GM19452 (cell line): ENCODE results near the gene ABT1.

ENCODE experiments used
- ATAC-seq: cut with Tn5 transposase; IDR thresholded peaks from one replicate; pipeline ENCODE4 v1.9.1; 2021; ENCODE audit not compliant: unreplicated experiment

ABT1 gene

GRCh38 chr6:26571592-26572296 lies 25.0 kb upstream of the ABT1 start:
- no peak for ATAC-seq

GRCh38 chr6:26575494-26575939 lies 21.2 kb upstream of the ABT1 start:
- no peak for ATAC-seq

- no peak for ATAC-seq
These were observed 20.3 kb upstream of the ABT1 start for GRCh38 chr6:26576407-26576843.

- ATAC-seq = no peak
These were observed 19.6 kb upstream of the ABT1 start for GRCh38 chr6:26576929-26577719.

- ATAC-seq = no peak
These were observed 19.1 kb upstream of the ABT1 start for GRCh38 chr6:26577720-26578072.

- ATAC-seq = no peak
These were observed 18.5 kb upstream of the ABT1 start for GRCh38 chr6:26578279-26578678.

GRCh38 chr6:26578741-26579140 lies 18.0 kb upstream of the ABT1 start:
- ATAC-seq = no peak

GRCh38 chr6:26581164-26581915 lies 15.4 kb upstream of the ABT1 start:
- no peak for ATAC-seq

GRCh38 chr6:26588965-26589364 lies 7.8 kb upstream of the ABT1 start:
- no peak for ATAC-seq

- ATAC-seq = no peak
These were observed 4.1 kb upstream of the ABT1 start for GRCh38 chr6:26592649-26593048.

- ATAC-seq = no peak
These were observed 3.2 kb upstream of the ABT1 start for GRCh38 chr6:26593278-26594130.

GRCh38 chr6:26594131-26594498 lies 2.6 kb upstream of the ABT1 start:
- ATAC-seq = no peak

- ATAC-seq = no peak
These were observed 1.8 kb upstream of the ABT1 start for GRCh38 chr6:26594730-26595632.

GRCh38 chr6:26595669-26596269 lies 984 bp upstream of the ABT1 start:
- ATAC-seq = peak; percentile 56

- ATAC-seq = no peak
These were observed 625 bp downstream of the ABT1 start for GRCh38 chr6:26597389-26597766.

GRCh38 chr6:26597821-26598220 lies 1.1 kb downstream of the ABT1 start:
- no peak for ATAC-seq

- no peak for ATAC-seq
These were observed 1.5 kb downstream of the ABT1 start for GRCh38 chr6:26598267-26598666.

GRCh38 chr6:26599134-26599533 lies 2.4 kb downstream of the ABT1 start:
- no peak for ATAC-seq

- no peak for ATAC-seq
These were observed 2.8 kb downstream of the ABT1 start for GRCh38 chr6:26599591-26599990.
